Prostate gland (tissue), 2 donors: ENCODE measurements around the gene EI24.

ENCODE experiments used
- POLR2AphosphoS5 ChIP-seq: sonication (generic); formaldehyde crosslinking; IDR thresholded peaks from one replicate; pipeline ENCODE4 v1.6.1; 2017; ENCODE audit warnings: antibody characterized with exemption
- TF ChIP-seq, protein P1 (sequence below), 4 experiments: fragments of 200-600 bp in 2 of 4; fragments of 450-650 bp in 2 of 4; sonication (generic) in 2 of 4; IDR thresholded peaks; 1 replicate in 3 of 4; 2 replicates in 1 of 4; pipeline ENCODE4 v1.5.1; 2016 to 2019; ENCODE audit warnings: antibody characterized with exemption in 4 of 4, mild to moderate bottlenecking in 2 of 4, moderate library complexity in 2 of 4

DNA sequence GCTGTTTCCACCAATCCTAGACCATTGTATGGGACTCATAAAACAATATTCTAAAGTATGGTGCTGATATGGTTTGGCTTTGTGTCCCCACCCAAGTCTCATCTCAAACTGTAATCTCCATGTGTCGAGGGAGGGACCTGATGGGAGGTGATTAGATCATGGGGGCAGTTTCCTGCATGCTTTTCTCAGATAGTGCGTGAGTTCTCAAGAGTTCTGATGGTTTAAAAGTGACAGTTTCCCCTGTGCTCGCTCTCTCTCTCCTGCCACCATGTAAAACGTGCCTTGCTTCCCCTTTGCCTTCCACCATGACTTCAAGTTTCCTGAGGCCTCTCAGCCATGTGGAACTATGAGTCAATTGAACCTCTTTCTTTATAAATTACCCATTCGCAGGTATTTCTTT, 44.0 kb upstream of the EI24 start:
- TF ChIP-seq, protein P1, sequence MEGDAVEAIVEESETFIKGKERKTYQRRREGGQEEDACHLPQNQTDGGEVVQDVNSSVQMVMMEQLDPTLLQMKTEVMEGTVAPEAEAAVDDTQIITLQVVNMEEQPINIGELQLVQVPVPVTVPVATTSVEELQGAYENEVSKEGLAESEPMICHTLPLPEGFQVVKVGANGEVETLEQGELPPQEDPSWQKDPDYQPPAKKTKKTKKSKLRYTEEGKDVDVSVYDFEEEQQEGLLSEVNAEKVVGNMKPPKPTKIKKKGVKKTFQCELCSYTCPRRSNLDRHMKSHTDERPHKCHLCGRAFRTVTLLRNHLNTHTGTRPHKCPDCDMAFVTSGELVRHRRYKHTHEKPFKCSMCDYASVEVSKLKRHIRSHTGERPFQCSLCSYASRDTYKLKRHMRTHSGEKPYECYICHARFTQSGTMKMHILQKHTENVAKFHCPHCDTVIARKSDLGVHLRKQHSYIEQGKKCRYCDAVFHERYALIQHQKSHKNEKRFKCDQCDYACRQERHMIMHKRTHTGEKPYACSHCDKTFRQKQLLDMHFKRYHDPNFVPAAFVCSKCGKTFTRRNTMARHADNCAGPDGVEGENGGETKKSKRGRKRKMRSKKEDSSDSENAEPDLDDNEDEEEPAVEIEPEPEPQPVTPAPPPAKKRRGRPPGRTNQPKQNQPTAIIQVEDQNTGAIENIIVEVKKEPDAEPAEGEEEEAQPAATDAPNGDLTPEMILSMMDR (IDR thresholded peaks at IDR 0.05), result no peak
- TF ChIP-seq POLR2AphosphoS5, result no peak
